PFSK-1 (cell line): Measurements from ENCODE around the gene ZNF226.

Experiments
- FOXP2 ChIP-seq: optimal IDR thresholded peaks from 2 replicates; pipeline ENCODE3; 2011; ENCODE audit warnings: borderline replicate concordance, control low read depth, inconsistent platforms; ENCODE audit not compliant: insufficient read depth; ENCODE audit errors: extremely low read length, extremely low read depth
- POLR2AphosphoS5 ChIP-seq: IDR thresholded peaks from 2 replicates; pipeline ENCODE4 v1.6.1; 2012; ENCODE audit warnings: low read depth, mild to moderate bottlenecking, control low read depth, low read length, moderate library complexity
- SIN3A ChIP-seq: IDR thresholded peaks from 2 replicates; pipeline ENCODE4 v1.6.1; 2012; ENCODE audit warnings: mild to moderate bottlenecking, low read length, moderate library complexity, borderline replicate concordance; ENCODE audit not compliant: insufficient read depth
- TAF1 ChIP-seq: IDR thresholded peaks from 2 replicates; pipeline ENCODE4 v1.6.1; 2012; ENCODE audit warnings: low read length, control low read depth, borderline replicate concordance; ENCODE audit not compliant: insufficient read depth
- TF ChIP-seq, protein P1 (sequence below), 2 experiments: IDR thresholded peaks; 2 replicates each; pipeline versions ENCODE4 v1.6.1 to v1.8.0; 2011 to 2012; ENCODE audit warnings: low read depth in 2 of 2, low read length in 2 of 2, control low read depth in 1 of 2, inconsistent platforms in 1 of 2, mild to moderate bottlenecking in 1 of 2, moderate library complexity in 1 of 2; ENCODE audit not compliant: insufficient read depth in 1 of 2

DNA sequence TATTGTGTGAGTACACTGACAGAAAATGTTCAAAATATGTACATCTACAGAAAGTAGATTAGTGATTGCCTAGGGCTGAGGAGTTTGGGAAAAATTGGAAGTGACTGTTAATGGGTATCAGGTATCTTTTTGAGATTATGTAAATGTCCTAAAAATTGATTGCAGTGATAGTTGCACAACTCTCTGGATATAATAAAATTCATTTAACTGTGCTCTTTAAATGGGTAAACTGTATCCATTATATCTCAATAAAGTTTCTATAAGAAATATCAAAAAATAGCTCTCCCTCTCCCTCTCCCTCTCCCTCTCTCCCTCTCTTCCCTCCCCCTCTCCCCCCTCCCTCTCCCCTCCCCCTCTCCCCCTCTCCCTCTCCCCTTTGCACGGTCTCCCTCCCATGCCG, 38.1 kb downstream of the ZNF226 start:
- TF ChIP-seq POLR2AphosphoS5 (no peak), SIN3A (no peak), TAF1 (no peak), FOXP2 (no peak)
- TF ChIP-seq, protein P1, sequence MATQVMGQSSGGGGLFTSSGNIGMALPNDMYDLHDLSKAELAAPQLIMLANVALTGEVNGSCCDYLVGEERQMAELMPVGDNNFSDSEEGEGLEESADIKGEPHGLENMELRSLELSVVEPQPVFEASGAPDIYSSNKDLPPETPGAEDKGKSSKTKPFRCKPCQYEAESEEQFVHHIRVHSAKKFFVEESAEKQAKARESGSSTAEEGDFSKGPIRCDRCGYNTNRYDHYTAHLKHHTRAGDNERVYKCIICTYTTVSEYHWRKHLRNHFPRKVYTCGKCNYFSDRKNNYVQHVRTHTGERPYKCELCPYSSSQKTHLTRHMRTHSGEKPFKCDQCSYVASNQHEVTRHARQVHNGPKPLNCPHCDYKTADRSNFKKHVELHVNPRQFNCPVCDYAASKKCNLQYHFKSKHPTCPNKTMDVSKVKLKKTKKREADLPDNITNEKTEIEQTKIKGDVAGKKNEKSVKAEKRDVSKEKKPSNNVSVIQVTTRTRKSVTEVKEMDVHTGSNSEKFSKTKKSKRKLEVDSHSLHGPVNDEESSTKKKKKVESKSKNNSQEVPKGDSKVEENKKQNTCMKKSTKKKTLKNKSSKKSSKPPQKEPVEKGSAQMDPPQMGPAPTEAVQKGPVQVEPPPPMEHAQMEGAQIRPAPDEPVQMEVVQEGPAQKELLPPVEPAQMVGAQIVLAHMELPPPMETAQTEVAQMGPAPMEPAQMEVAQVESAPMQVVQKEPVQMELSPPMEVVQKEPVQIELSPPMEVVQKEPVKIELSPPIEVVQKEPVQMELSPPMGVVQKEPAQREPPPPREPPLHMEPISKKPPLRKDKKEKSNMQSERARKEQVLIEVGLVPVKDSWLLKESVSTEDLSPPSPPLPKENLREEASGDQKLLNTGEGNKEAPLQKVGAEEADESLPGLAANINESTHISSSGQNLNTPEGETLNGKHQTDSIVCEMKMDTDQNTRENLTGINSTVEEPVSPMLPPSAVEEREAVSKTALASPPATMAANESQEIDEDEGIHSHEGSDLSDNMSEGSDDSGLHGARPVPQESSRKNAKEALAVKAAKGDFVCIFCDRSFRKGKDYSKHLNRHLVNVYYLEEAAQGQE (IDR thresholded peaks at IDR 0.05; ENCODE audit: insufficient read depth in 1 of 2, low read depth in 2 of 2, low read length in 2 of 2), result no peak
